Liver (tissue), 9 donors: ENCODE results near the gene UBASH3A. TPM values are rescaled to one million over a fixed set of nuclear protein-coding genes. Genes with fewer than 3 reads are reported as not detected.
A peak's percentile ranks its signal among the peaks of the same experiment; 100 is the strongest.

Source experiments
- DNase-seq: peaks from one replicate; pipeline ENCODE4 v3.0.0-alpha.2; 2017; ENCODE audit warnings: low spot score
- H3K27ac ChIP-seq, 2 donors: one replicate each; pipeline ENCODE4 v1.7.0; 2013; ENCODE audit warnings: inconsistent platforms in 2 of 2, low read length in 2 of 2, control low read depth in 1 of 2, low read depth in 1 of 2, mild to moderate bottlenecking in 1 of 2
- H3K27me3 ChIP-seq, 4 donors: one replicate each; pipeline versions ENCODE4 v1.6.1 to v1.7.0; 2013; ENCODE audit warnings: low read length in 3 of 4, inconsistent platforms in 1 of 4, mild to moderate bottlenecking in 1 of 4, moderate library complexity in 1 of 4; ENCODE audit not compliant: control insufficient read depth in 4 of 4, insufficient read depth in 4 of 4
- H3K36me3 ChIP-seq, 4 donors: one replicate each; pipeline versions ENCODE4 v1.6.1 to v1.7.0; 2013; ENCODE audit warnings: low read length in 3 of 4, mild to moderate bottlenecking in 3 of 4, low read depth in 1 of 4, moderate library complexity in 1 of 4; ENCODE audit not compliant: control insufficient read depth in 4 of 4, insufficient read depth in 3 of 4
- H3K4me1 ChIP-seq, 4 donors: one replicate each; pipeline versions ENCODE4 v1.6.1 to v1.7.0; 2013; ENCODE audit warnings: low read length in 3 of 4, mild to moderate bottlenecking in 3 of 4, moderate library complexity in 1 of 4; ENCODE audit not compliant: control insufficient read depth in 4 of 4, insufficient read depth in 4 of 4
- H3K4me3 ChIP-seq, 3 donors: one replicate each; pipeline versions ENCODE4 v1.6.1 to v1.7.0; 2013; ENCODE audit warnings: low read length in 3 of 3, control low read depth in 1 of 3, low read depth in 1 of 3, mild to moderate bottlenecking in 1 of 3
- H3K9ac ChIP-seq, 2 donors: one replicate each; pipeline ENCODE4 v1.7.0; 2013; ENCODE audit warnings: low read length in 2 of 2, mild to moderate bottlenecking in 2 of 2, moderate library complexity in 2 of 2, control low read depth in 1 of 2, low read depth in 1 of 2
- H3K9me3 ChIP-seq, 4 donors: one replicate each; pipeline versions ENCODE4 v1.6.1 to v1.7.0; 2013; ENCODE audit warnings: low read length in 3 of 4; ENCODE audit not compliant: control insufficient read depth in 4 of 4
- ATF3 ChIP-seq: IDR thresholded peaks from 2 replicates; pipeline ENCODE4 v1.6.1; 2016; ENCODE audit warnings: antibody characterized with exemption
- EGR1 ChIP-seq, 2 donors: IDR thresholded peaks; 2 replicates each; pipeline ENCODE4 v1.6.1; 2016 to 2018; ENCODE audit warnings: antibody characterized with exemption in 2 of 2, low read depth in 2 of 2
- FOXA1 ChIP-seq: IDR thresholded peaks from 2 replicates; pipeline ENCODE4 v1.6.1; 2016; ENCODE audit warnings: antibody characterized with exemption
- FOXA2 ChIP-seq: IDR thresholded peaks from 2 replicates; pipeline ENCODE4 v1.6.1; 2016; ENCODE audit warnings: antibody characterized with exemption
- GABPA ChIP-seq, 2 donors: IDR thresholded peaks in 1 of 2; conservative IDR thresholded peaks in 1 of 2; 2 replicates each; pipeline ENCODE4 v1.6.1; 2016; ENCODE audit warnings: antibody characterized with exemption in 2 of 2, mild to moderate bottlenecking in 1 of 2, moderate library complexity in 1 of 2
- HNF4A ChIP-seq, 2 donors: conservative IDR thresholded peaks; 2 replicates each; pipeline ENCODE4 v1.6.1; 2016; ENCODE audit warnings: antibody characterized with exemption in 2 of 2, mild to moderate bottlenecking in 2 of 2
- HNF4G ChIP-seq: IDR thresholded peaks from 2 replicates; pipeline ENCODE4 v1.6.1; 2016; ENCODE audit warnings: antibody characterized with exemption
- JUND ChIP-seq, 2 donors: IDR thresholded peaks; 2 replicates each; pipeline ENCODE4 v1.6.1; 2016; ENCODE audit warnings: antibody characterized with exemption in 2 of 2
- NR2F2 ChIP-seq: IDR thresholded peaks from 2 replicates; pipeline ENCODE4 v1.6.1; 2016; ENCODE audit warnings: antibody characterized with exemption
- RAD21 ChIP-seq, 2 donors: IDR thresholded peaks; 2 replicates each; pipeline ENCODE4 v1.6.1; 2016; ENCODE audit warnings: antibody characterized with exemption in 2 of 2, mild to moderate bottlenecking in 2 of 2
- RXRA ChIP-seq, 2 donors: IDR thresholded peaks; 2 replicates each; pipeline ENCODE4 v1.6.1; 2017 to 2018; ENCODE audit warnings: antibody characterized with exemption in 2 of 2, mild to moderate bottlenecking in 1 of 2
- TAF1 ChIP-seq: conservative IDR thresholded peaks from 2 replicates; pipeline ENCODE4 v1.6.1; 2016; ENCODE audit warnings: antibody characterized with exemption, mild to moderate bottlenecking
- YY1 ChIP-seq: IDR thresholded peaks from 2 replicates; pipeline ENCODE4 v1.6.1; 2016; ENCODE audit warnings: antibody characterized with exemption, mild to moderate bottlenecking
- ZBTB33 ChIP-seq: IDR thresholded peaks from 2 replicates; pipeline ENCODE4 v1.6.1; 2016; ENCODE audit warnings: antibody characterized with exemption
- WGBS: extraction: QIAGEN DNeasy Blood & Tissue Kit; methylation state at CpG from one replicate; pipeline ENCODE4 v1.1.7; 2013; 5-methylcytosine and 5-hydroxymethylcytosine counted together
- polyA plus RNA-seq, 2 donors: library from polyadenylated mRNA; stranded (reverse) in 1 of 2; unstranded in 1 of 2; fragments of 200-250 nt in 1 of 2; fragments of >200 nt in 1 of 2; fragmentation: Nextera tagmentation in 1 of 2; extraction: Ambion mirVana in 1 of 2; gene quantifications; one replicate each; pipeline versions ENCODE4 v1.2.1 to v1.2.3, GENCODE V29; 2013 to 2015
- total RNA-seq, 2 donors: library from RNA; depleted of rRNA; stranded (reverse); fragments of >200 nt; gene quantifications; one replicate each; pipeline ENCODE4 v1.2.3, GENCODE V29; 2014
- TF ChIP-seq, protein P1 (sequence below): fragments of 150-350 bp; IDR thresholded peaks from 2 replicates; pipeline ENCODE4 v1.5.1; 2017; ENCODE audit warnings: improper control_type of control experiment, low read depth, low read length; ENCODE audit not compliant: missing input control
- TF ChIP-seq, protein P2 (sequence below): IDR thresholded peaks from 2 replicates; pipeline ENCODE4 v1.6.1; 2016; ENCODE audit warnings: antibody characterized with exemption, mild to moderate bottlenecking
- TF ChIP-seq, protein P3 (sequence below): IDR thresholded peaks from 2 replicates; pipeline ENCODE4 v1.6.1; 2016; ENCODE audit warnings: antibody characterized with exemption
- donor health status: healthy.
- donor health status: healthy.
- donor health status: healthy.
- donor health status: healthy.
- donor health status: healthy.

The UBASH3A gene
- total and polyA plus RNA-seq, 4 donors = 0.10 to 0.75 (median 0.45) TPM

DNA sequence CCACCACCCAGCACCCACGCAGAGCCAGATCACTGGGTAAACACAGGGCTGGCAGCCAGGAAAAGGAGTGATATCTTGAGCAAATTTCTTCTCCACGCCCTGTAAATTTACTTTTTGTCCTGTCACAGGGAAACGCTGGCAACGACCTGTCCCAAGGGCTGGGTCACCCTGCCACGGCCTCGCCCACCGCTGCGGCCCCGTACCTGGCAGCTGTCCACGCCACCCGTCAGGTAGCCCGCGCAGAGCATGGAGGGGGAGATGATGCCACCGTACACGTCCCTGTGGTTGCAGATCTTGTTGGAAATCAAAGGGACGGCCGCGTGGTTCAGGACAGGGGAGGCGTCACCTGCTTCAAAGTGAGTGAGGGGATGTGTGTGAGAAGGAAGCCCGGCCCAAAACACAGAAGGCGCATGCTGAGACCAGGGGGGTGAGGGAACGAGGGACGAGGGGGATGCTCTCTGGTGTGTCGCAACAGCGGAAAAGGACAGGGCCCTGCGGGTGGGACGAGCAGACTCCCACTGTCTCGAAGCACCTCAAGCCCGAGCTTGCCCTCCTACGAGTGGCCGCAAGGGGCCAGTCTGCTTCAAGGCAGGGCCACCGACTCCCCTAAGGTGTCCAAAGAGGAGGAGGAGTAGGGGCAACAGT is 27.2 kb upstream of the UBASH3A start:
- Histone ChIP-seq H3K27me3 (no peaks in the 10 kb centered on the region), H3K36me3 (no peaks in the 10 kb centered on the region), H3K4me1 (no peaks in the 10 kb centered on the region), H3K9me3 (no peaks in the 10 kb centered on the region), H3K9ac (no peak overlapping the region), H3K4me3 (no peak overlapping the region), H3K27ac (no peak overlapping the region)
- TF ChIP-seq, protein P1, sequence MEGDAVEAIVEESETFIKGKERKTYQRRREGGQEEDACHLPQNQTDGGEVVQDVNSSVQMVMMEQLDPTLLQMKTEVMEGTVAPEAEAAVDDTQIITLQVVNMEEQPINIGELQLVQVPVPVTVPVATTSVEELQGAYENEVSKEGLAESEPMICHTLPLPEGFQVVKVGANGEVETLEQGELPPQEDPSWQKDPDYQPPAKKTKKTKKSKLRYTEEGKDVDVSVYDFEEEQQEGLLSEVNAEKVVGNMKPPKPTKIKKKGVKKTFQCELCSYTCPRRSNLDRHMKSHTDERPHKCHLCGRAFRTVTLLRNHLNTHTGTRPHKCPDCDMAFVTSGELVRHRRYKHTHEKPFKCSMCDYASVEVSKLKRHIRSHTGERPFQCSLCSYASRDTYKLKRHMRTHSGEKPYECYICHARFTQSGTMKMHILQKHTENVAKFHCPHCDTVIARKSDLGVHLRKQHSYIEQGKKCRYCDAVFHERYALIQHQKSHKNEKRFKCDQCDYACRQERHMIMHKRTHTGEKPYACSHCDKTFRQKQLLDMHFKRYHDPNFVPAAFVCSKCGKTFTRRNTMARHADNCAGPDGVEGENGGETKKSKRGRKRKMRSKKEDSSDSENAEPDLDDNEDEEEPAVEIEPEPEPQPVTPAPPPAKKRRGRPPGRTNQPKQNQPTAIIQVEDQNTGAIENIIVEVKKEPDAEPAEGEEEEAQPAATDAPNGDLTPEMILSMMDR = peak; percentile 2
- TF ChIP-seq, protein P2, sequence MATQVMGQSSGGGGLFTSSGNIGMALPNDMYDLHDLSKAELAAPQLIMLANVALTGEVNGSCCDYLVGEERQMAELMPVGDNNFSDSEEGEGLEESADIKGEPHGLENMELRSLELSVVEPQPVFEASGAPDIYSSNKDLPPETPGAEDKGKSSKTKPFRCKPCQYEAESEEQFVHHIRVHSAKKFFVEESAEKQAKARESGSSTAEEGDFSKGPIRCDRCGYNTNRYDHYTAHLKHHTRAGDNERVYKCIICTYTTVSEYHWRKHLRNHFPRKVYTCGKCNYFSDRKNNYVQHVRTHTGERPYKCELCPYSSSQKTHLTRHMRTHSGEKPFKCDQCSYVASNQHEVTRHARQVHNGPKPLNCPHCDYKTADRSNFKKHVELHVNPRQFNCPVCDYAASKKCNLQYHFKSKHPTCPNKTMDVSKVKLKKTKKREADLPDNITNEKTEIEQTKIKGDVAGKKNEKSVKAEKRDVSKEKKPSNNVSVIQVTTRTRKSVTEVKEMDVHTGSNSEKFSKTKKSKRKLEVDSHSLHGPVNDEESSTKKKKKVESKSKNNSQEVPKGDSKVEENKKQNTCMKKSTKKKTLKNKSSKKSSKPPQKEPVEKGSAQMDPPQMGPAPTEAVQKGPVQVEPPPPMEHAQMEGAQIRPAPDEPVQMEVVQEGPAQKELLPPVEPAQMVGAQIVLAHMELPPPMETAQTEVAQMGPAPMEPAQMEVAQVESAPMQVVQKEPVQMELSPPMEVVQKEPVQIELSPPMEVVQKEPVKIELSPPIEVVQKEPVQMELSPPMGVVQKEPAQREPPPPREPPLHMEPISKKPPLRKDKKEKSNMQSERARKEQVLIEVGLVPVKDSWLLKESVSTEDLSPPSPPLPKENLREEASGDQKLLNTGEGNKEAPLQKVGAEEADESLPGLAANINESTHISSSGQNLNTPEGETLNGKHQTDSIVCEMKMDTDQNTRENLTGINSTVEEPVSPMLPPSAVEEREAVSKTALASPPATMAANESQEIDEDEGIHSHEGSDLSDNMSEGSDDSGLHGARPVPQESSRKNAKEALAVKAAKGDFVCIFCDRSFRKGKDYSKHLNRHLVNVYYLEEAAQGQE = no peak
- 51% methylated on average over 32 of the region's 32 CpGs for WGBS
- DNase-seq = no peak

GRCh38 chr21:42377211-42377950 is 26.3 kb upstream of the UBASH3A start:
- H3K27me3 ChIP-seq = no peaks in the 10 kb centered on the region
- peaks cover 0 to 5% (median 0%) of the 10 kb centered on the region in 4 donors for H3K9me3 ChIP-seq
- no peak for DNase-seq
- H3K9ac ChIP-seq = no peak overlapping the region
- no peak overlapping the region for H3K4me3 ChIP-seq
- WGBS = 79% methylated on average over 24 of the region's 24 CpGs
- H3K36me3 ChIP-seq = no peaks in the 10 kb centered on the region
- no peaks in the 10 kb centered on the region for H3K4me1 ChIP-seq
- no peak overlapping the region for H3K27ac ChIP-seq
- TF ChIP-seq, protein P1 = no peak
- TF ChIP-seq FOXA1 (no peak), HNF4A (conservative IDR thresholded peaks at IDR 0.05) (no peak), FOXA2 (no peak), RXRA (IDR thresholded peaks at IDR 0.05) (no peak), EGR1 (IDR thresholded peaks at IDR 0.05; ENCODE audit: low read depth in 2 of 2) (no peak), TAF1 (no peak), NR2F2 (no peak), HNF4G (no peak), YY1 (no peak), GABPA (IDR thresholded peaks at IDR 0.05 in 1 of 2, conservative IDR thresholded peaks at IDR 0.05 in 1 of 2) (no peak), RAD21 (IDR thresholded peaks at IDR 0.05) (no peak), JUND (IDR thresholded peaks at IDR 0.05) (no peak), ATF3 (no peak), ZBTB33 (no peak)
- TF ChIP-seq, protein P3, sequence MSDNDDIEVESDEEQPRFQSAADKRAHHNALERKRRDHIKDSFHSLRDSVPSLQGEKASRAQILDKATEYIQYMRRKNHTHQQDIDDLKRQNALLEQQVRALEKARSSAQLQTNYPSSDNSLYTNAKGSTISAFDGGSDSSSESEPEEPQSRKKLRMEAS = no peak
